SHP77 treated with DMSO at 0.1 percent for 48 hours (cell line): ENCODE measurements around the gene NDUFA5.
A peak's percentile ranks its signal among the peaks of the same experiment; 100 is the strongest.
"Not testable (repeated sequence)": the region's sequence is repeated elsewhere in the genome, so short reads cannot be mapped to it uniquely, and the experiment has no call there.

Experiments used
- DNase-seq: peaks from one replicate; lab custom pipeline; 2025; lab: John Stamatoyannopoulos, UW

NDUFA5 gene

DNA sequence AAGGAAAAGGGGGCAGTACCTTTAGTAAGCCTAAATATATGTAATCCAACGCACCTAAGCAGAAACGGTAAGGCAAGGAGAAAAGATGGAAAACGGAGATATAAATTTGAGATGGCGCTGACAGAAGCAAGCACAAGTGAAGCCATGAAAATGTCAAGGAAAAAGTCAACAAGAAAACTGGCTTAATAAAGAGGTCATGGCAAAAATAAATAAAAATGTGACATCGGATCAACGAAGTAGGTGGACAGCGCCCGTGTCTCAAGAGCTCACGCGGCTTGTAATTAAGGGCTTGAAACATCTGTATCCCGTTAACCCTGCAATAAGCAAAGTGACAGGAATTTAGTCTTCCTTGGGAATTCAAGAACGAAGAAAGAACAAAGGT is 611 bp downstream of the NDUFA5 start:
- no peak for DNase-seq

DNA sequence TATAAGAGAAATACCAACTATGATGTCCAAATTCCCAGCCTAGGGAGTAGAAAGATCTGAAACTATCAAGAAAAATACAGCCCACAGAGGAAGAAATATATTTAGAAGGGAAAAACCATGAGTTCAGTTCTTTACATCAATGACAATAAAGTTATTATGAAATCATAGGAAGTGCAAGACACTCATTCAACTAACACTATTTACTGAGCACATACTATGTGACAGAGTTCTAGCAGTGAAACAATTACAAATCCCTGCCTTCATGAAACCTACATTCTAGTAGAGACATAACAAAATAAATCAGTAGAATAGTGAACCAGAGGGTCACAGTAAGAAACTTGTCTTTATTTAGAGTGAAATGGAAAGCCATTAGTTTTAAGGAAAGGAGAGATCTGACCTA is 2.1 kb downstream of the NDUFA5 start:
- DNase-seq, result no peak

DNA sequence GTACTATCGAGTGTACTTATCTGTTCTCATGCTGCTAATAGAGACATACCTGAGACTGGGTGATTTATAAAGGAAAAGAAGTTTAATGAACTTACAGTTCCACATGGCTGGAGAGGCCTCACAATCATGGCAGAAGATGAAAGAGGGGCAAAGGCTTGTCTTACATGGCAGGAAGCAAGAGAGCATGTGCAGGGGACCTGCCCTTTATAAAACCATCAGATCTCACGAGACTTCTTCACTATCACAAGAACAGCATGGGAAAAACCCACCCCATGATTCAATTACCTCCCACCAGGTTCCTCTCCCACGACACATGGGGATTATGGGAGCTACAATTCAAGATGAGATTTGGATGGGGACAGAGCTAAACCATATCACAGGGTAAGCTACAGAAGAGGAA is 4.5 kb downstream of the NDUFA5 start:
- DNase-seq, result no peak

DNA sequence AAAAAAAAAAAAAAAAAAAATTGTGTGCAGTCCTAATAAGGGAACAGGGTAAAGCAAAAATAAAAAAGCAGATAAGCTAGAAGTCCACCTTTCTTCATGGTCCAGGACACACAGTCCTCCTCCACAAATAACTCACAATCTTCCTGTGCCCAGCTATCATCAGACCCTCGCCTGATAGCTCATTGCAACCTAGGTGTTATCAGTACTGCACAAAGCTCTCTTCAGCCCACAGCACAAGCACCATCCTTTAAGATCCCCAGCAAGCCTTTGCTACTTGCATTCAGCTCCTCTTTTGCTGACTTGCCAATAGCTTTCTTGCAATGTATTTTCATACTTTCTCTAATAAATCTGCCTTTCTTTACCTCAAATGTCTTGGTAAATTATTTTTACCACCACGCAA is 5.0 kb downstream of the NDUFA5 start:
- no peak for DNase-seq

DNA sequence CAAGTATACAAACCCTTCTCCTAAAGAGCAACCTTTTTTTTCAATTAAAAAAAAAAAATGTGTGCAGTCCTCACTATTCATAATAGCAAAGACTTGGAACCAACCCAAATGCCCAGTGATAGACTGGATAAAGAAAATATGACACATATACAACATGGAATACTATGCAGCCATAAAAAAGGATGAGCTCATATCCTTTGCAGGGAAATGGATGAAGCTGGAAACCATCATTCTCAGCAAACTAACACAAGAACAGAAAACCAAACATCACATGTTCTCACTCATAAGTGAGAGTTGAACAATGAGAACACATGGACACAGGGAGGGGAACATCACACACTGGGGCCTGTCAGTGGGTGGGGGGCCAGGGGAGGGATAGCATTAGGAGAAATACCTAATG is 5.5 kb downstream of the NDUFA5 start:
- not testable (repeated sequence) for DNase-seq

DNA sequence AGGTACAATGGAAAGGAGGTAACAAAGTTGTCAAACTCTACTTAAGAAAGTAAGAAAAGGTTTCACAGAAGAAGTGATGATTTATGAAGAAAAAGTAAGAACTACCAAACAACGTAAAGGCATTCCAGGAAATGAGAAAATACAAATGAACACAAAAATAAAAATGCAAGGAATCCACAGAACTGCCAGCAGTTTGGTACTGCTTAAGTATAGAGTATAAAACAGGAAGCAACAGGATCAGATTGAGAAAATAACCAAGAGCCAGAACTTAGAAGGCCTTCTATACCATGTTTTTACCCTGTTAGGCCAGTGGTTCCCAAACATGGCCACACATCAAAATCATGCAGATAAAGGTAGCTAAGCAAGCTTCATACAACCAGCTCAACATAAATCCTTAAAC is 9.2 kb downstream of the NDUFA5 start:
- no peak for DNase-seq

DNA sequence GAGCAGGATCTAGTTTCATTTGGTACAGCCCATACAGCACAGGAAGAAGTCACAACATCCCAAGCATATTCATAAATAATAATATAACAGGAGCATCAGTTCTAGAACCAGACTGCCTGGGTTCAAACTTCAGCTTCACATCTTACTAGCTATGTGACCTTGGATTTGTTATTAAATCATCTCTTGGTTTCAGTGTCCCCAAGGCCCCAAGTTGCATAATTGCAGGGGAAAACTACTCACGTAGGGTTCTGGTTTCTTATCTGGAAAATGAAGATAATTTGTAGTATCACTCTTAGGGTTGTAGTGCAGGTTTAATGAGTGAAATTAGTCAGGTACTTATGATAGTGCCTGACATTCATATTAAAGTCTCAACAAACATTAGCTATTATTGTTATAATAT is 17.7 kb downstream of the NDUFA5 start:
- no peak for DNase-seq

DNA sequence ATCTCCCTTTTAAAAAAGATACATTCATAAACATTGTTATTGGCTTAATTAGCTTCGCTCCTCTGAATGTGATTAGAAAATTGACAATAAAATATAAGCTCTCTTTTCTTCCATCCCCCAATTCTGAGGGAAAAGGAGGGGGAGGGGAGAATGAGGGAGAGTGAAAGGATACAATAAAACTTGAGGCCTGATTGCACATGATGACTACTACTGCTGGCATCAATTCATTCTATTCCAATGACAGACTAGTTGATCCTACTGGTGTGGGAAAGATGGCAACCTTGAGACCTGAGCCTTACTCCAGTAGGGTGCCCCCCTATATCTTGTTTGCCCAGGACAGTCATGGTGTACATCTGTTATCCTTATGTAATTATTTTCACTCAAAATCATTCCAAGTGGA is 18.7 kb downstream of the NDUFA5 start:
- no peak for DNase-seq

DNA sequence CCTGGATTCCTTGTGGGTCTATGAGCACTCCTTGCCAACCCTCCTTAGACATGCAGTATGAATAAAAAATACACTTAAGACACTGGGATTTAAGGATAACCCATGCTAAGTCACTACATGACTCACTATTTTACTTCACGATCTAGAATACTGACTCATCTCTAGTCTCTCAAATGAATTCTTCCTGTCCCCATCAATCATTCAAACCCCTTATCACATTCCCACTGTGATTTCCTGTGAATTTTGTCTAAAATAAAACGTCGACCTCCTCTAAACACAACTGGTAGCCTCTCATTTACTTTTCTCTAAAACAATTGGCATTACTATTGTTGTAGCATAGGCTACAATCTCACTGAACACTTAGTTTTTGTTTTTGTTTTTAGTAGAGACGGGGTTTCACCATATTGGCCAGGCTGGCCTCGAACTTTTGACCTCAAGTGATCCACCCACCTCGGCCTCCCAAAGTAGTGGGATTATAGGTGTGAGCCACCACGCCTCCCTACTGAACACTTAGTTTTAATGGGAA is 19.4 kb downstream of the NDUFA5 start:
- DNase-seq, result no peak

DNA sequence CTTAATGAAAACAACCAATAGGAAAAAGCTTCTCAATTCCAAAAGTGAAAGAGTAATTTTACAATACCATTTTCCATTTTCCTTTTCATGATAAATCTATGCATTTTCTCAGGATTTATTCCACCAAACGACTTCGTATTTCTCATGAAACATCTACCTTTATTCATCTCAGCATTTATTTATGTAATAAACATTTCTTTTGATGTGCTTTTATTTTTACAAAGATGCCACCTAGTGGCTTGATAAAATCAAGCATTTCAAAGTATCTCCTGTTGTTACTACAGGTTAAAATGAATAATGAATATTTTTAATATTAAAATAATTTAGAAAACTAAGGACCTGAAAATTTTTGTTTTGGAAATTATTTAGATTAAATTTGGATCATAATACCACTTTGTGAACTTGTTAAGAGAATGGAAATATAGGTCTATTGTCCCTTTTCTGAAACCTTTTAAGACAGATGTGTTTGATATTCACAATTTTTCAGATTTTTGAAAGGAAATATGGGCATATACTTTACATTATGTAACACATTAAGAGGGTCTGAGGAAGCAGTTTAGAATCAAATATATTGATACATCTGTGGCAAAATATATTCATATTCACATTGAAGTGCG is 20.5 kb downstream of the NDUFA5 start:
- no peak for DNase-seq

DNA sequence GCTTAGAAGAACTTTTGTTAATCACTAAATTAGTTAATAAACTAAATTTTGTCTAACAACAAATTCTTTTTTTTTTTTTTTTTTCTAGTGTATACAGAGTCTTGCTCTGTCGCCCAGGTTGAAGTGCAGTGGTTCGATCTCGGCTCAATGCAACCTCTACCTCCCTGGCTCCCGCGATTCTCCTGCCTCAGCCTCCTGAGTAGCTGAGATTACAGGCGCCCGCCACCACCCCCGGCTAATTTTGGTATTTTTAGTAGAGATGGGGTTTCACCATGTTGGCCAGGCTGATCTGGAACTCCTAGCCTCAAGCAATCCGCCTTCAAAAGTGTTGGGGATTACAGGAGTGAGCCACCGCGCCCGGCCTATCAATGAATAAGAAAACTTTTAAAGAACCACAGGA is 22.1 kb downstream of the NDUFA5 start:
- no peak for DNase-seq

DNA sequence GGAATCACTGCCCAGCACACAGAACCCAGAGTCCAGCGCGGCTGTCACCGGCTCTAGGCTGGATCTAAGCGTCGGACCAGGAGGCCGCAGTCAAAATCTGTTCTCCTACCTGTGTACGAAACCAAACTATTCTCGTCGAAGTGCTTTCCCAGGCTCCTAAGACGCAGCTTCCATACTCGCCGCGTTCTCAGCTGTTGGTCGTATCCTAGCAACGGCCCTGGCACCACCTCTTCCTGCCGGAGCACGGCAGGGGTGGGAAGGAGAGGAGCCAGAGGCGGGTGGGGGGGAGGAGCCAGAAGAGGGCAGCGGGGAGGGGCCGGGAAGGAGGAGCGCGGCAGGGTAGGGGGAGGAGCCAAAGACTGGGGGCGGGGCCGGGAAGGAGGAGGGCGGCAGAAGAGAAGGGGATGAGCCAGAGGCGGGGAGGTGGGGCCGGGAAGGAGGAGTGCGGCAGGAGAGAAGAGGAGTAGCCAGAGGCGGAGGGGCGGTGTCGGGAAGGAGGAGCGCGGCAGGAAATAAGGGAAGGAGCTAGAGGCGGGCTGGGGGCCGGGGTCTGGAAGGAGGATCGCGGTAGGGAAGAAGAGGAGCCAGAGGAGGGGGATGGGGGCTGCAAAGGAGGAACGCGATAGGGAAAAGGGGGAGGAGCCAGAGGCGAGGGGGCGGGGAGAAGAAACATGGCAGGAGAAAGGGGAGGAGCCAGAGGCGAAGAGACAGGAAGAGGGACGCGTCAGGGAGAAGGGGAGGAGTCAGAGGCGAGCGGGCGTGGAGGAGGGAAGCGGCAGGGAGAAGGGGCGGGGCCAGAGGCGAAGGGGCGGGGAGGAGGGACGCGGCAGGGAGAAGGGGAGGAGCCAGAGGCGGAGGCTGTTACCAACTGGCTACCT is 23.0 kb downstream of the NDUFA5 start, which contains the start of gene IQUB:
Gene IQUB (minus strand): TSS at position 213 of the 878 bp plus-strand sequence. CDS start 22,255 bp downstream, outside the sequence.
- peak; percentile 88 for DNase-seq

DNA sequence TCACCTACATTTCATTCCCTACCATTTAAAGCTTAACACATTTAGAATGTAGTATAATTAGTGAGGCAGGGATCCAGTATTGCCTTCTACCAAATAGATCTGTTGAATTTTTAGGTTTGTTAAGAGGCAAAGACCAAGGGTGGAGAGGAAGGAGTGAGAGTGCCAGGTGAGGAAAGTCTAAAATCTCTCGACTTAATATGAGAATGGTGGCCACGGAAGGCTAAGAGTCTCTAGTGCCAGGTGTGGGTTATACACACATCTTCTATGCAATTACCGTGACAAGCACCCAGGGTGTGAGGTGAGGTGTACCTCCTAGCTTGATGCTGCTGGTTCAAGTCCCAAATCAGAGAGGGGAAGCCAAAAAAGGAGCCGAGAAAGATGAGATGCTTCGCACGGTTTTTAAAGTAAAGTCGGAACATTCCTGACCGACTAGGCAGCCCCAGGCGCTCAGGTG is 23.7 kb downstream of the NDUFA5 start:
- DNase-seq, result no peak

DNA sequence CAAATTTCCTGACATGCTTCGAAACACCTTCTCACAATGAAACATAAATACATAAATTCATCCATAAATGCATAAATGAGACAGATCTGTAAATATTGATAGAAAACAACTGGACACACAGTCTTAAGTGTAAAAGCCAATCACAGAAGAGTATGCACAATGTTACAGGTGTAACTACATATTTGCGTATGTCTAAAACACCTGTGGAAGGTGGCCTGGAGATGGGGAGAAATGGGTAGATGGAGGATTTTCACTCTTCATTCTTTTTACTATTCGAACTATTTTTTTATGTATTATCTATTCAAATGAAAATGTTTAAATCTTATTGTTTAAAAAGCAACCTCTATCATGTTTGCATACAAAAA is 24.1 kb downstream of the NDUFA5 start:
- no peak for DNase-seq

DNA sequence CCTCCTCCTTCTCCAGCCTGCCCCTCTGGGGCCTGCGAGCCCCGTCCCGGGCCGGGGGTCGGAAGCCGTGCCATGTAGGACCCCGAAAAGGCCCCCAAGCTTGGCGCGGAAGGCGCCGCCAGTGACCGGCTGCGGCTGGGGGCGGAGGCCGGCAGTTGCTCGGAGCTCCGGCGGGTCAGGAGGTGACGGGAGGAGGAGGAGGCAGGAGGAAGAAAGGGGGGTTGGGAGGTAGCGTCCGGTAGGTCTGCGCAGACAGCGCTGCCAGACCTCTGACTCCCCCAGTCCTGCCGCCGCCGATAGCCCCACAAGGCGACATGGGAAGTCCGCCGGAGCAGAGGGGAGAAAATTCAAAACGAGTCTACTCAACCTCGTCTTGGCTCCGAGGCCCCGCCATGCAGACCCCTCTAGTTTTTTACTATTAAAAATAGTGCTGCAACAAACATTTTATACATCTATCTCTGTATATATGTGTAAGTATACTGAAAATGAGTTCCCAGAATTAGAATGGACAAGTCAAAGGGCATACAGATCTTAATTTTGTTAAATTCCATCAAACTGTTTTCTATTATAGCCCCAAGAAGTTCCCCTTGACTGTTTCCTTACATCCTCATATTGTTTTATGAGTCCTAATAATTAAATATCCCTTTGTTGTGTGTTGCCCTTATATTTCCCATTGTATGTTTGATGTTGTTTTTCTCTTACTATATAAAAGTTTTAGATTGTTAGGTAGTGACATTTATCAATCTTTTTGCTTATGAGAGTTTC is 24.6 kb downstream of the NDUFA5 start:
- DNase-seq, result not testable (repeated sequence)

DNA sequence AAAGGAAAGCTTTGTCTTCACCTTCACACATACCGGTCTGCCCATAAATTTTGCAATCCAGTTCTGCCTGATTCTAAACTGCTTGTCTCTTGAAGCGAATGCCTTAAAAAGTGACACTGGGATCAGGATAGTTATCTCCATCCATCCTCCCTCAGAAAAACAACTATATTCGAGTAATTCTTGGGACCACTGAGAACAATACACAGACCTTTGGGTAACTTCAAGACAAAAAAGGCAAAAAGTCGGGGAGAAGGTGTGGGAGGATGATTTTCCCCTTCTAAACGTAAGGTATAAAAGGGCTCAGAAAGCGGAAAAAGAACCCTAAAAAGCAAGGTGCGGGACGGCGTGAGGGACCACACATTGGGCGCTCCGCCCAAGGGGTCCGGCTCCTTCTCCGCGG is 25.3 kb downstream of the NDUFA5 start:
- DNase-seq, result not testable (repeated sequence)

DNA sequence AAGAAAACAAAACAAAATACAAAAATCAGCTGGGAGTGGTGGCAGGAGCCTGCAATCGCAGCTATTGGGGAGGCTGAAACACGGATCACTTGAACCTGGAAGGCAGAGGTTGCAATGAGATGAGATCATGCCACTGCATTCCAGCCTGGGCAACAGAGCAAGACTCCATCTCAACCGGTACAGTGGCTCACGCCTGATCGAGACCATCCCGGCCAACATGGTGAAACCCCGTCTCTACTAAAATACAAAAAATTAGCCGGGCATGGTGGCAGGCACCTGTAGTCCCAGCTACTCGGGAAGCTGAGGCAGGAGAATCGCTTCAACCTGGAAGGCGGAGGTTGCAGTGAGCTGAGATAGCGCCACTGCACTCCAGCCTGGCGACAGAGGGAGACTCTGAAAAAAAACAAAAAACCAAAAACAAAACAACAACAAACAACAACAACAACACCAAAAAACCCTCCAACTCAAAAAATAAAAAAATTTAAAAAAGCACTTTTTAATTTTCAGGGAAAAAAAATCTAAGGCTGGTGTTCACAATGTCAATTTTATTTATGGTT is 27.5 kb downstream of the NDUFA5 start:
- not testable (repeated sequence) for DNase-seq

DNA sequence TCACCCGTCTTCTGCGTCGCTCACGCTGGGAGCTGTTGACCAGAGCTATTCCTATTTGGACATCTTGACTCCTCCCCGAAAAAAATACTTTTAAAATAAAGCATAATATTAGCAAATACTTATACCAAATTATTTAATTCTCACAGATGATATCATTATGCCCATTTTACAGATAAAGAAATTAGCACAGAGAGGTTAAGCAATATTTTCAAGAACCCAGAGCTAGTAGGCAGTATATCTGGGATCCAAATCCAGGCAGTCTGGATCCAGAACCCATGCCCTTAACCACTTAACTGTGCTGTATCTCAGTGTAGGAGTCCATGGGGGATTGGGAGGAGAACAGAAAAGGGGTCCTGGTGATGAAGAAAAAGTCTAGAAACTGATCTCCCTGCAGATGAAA is 29.4 kb downstream of the NDUFA5 start:
- DNase-seq, result no peak

DNA sequence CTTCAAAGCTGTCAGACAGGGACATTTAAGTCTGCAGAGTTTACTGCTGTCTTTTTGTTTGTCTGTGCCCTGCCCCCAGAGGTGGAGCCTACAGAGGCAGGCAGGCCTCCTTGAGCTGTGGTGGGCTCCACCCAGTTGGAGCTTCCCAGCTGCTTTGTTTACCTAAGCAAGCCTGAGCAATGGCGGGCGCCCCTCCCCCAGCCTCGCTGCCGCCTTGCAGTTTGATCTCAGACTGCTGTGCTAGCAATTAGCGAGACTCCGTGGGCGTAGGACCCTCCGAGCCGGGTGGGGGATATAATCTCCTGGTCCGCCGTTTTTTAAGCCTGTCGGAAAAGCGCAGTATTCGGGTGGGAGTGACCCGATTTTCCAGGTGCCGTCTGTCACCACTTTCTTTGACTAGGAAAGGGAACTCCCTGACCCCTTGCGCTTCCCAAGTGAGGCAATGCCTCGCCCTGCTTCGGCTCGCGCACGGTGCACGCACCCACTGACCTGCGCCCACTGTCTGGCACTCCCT is 29.8 kb downstream of the NDUFA5 start:
- not testable (repeated sequence) for DNase-seq

DNA sequence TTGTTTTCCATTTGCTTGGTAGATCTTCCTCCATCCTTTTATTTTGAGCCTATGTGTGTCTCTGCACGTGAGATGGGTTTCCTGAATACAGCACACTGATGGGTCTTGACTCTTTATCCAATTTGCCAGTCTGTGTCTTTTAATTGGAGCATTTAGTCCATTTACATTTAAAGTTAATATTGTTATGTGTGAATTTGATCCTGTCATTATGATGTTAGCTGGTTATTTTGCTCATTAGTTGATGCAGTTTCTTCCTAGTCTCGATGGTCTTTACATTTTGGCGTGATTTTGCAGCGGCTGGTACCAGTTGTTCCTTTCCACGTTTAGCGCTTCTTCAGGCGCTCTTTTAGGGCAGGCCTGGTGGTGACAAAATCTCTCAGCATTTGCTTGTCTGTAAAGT is 31.1 kb downstream of the NDUFA5 start:
- not testable (repeated sequence) for DNase-seq

DNA sequence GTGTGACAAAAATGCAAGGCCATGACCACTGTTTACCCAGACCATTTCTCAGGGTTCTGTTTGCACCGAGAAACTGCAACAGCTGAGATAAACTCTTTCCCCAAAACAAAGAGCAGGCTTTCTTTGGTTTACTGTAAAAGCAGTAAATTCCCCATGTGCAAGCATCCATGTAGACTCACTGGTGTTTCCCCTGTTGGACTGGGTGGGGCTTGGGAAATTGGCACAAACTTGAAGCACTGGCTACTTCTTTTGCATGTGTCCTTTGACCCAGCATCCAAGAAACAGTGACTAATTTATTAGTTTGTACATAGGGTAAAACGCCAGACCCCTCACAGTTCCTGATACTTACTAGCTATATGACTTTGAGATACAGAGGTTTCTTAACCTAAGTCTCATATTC is 35.6 kb downstream of the NDUFA5 start:
- DNase-seq, result no peak

DNA sequence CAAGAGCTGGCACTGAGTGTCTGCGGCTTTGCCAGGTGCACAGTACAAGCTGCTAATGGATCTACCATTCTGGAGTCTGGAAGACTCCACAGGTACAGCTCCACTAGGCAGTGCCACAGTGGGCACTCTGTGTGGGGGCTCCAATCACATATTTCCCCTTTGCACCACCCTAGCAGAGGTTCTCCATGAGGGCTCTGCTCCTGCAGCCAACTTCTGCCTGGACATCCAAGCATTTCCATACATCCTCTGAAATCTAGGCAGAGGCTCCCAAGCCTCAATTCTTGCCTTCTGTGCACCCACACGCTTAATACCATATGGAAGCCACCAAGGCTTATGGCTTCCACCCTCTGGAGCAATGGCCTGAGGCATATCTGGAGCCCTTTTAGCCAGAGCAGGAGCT is 52.4 kb downstream of the NDUFA5 start:
- no peak for DNase-seq
